HFFc6 (cell line): Measurements from ENCODE around the gene C1QTNF7. TPM values are rescaled to one million over a fixed set of nuclear protein-coding genes. Genes with fewer than 3 reads are reported as not detected.

Experiments used
- DNase-seq: peaks from one replicate; pipeline ENCODE4 v3.0.0-alpha.2; 2018
- H3K27ac Mint-ChIP-seq: 2 replicates; pipeline ENCODE4 v1.8.0; 2020; ENCODE audit warnings: mild to moderate bottlenecking, mixed read lengths
- H3K27me3 Mint-ChIP-seq: 2 replicates; pipeline ENCODE4 v1.8.0; 2021; ENCODE audit warnings: mild to moderate bottlenecking, moderate library complexity, mixed read lengths; ENCODE audit not compliant: insufficient read depth
- H3K36me3 Mint-ChIP-seq: 2 replicates; pipeline ENCODE4 v1.8.0; 2021; ENCODE audit warnings: low read depth, mixed read lengths
- H3K4me1 Mint-ChIP-seq: 2 replicates; pipeline ENCODE4 v1.8.0; 2020; ENCODE audit warnings: low read depth, mixed read lengths
- H3K4me3 Mint-ChIP-seq: 2 replicates; pipeline ENCODE4 v1.8.0; 2020; ENCODE audit warnings: mild to moderate bottlenecking, moderate library complexity, mixed read lengths
- H3K9me3 Mint-ChIP-seq: 2 replicates; pipeline ENCODE4 v1.8.0; 2020; ENCODE audit warnings: mild to moderate bottlenecking, mixed read lengths
- CTCF ChIP-seq: fragments of 200-600 bp; sonication (generic); IDR thresholded peaks from 2 replicates; pipeline ENCODE4 v1.5.0; 2021; ENCODE audit warnings: antibody characterized with exemption, mild to moderate bottlenecking
- total RNA-seq, 6 experiments: library from RNA; stranded (reverse); fragmentation: NEBNext Ultra II Directional; extraction: Animal tissue kit (Norgen Biotek cat#: 25700); gene quantifications; 2 replicates in 1 of 6; 3 replicates in 5 of 6; pipeline ENCODE4 v1.2.3, GENCODE V29; 2021

Gene C1QTNF7
- total RNA-seq, 6 experiments from 2014 or later = 0.15 TPM; not detected in 5

- TF ChIP-seq CTCF = peak; percentile 92
- Mint-ChIP-seq H3K4me1 (peaks cover 45% of the 10 kb centered on the region), H3K9me3 (no peaks in the 10 kb centered on the region), H3K27me3 (peaks cover 10% of the 10 kb centered on the region), H3K27ac (no peak overlapping the region), H3K4me3 (peak overlapping the region; percentile 43; the same call in 1 of the 2 replicates), H3K36me3 (no peaks in the 10 kb centered on the region)
- peak; percentile 57 for DNase-seq
Measured at GRCh38 chr4:15457406-15458201, 29.8 kb downstream of the C1QTNF7 start.

GRCh38 chr4:15458616-15459015 lies 30.8 kb downstream of the C1QTNF7 start:
- Mint-ChIP-seq H3K27me3 (peaks cover 10% of the 10 kb centered on the region), H3K27ac (no peak overlapping the region), H3K4me1 (peaks cover 34% of the 10 kb centered on the region), H3K36me3 (no peaks in the 10 kb centered on the region), H3K4me3 (no peak overlapping the region), H3K9me3 (no peaks in the 10 kb centered on the region)
- no peak for TF ChIP-seq CTCF
- DNase-seq = no peak

GRCh38 chr4:15459706-15460105 lies 31.9 kb downstream of the C1QTNF7 start:
- DNase-seq = no peak
- H3K4me1 Mint-ChIP-seq = peaks cover 24% of the 10 kb centered on the region
- no peaks in the 10 kb centered on the region for H3K9me3 Mint-ChIP-seq
- TF ChIP-seq CTCF = no peak
- no peaks in the 10 kb centered on the region for H3K36me3 Mint-ChIP-seq
- H3K27ac Mint-ChIP-seq = no peak overlapping the region
- peaks cover 10% of the 10 kb centered on the region for H3K27me3 Mint-ChIP-seq
- H3K4me3 Mint-ChIP-seq = no peak overlapping the region

- H3K27me3 Mint-ChIP-seq = peaks cover 9% of the 10 kb centered on the region; the same call in 1 of the 2 replicates
- peaks cover 17% of the 10 kb centered on the region for H3K4me1 Mint-ChIP-seq
- no peak overlapping the region for H3K27ac Mint-ChIP-seq
Measured at GRCh38 chr4:15466596-15466995, 38.8 kb downstream of the C1QTNF7 start.

GRCh38 chr4:15469402-15470127 lies 41.7 kb downstream of the C1QTNF7 start, which contains the start of gene CC2D2A:
Gene CC2D2A (plus strand): TSS chr4:15469882. CDS start chr4:15475933, 6,051 bp downstream.
- Mint-ChIP-seq H3K9me3 (no peaks in the 10 kb centered on the region), H3K27ac (peak within 1 kb of the TSS; percentile 88), H3K36me3 (no peaks in the 10 kb centered on the region), H3K27me3 (peaks cover 4% of the 10 kb centered on the region; the same call in 1 of the 2 replicates), H3K4me1 (peaks cover 17% of the 10 kb centered on the region), H3K4me3 (peak within 1 kb of the TSS; percentile 95)
- TF ChIP-seq CTCF = no peak
- peak; percentile 44 for DNase-seq

More at GRCh38 chr4:15466596-15466995, 38.8 kb downstream of the C1QTNF7 start:
- no peak for DNase-seq
- H3K9me3 Mint-ChIP-seq = no peaks in the 10 kb centered on the region
- TF ChIP-seq CTCF = no peak
- no peaks in the 10 kb centered on the region for H3K36me3 Mint-ChIP-seq
- H3K4me3 Mint-ChIP-seq = no peak overlapping the region
